Measurements from ENCODE around the gene TMEM101.
"Not testable (repeated sequence)": the region's sequence is repeated elsewhere in the genome, so short reads cannot be mapped to it uniquely, and the experiment has no call there.

Gene TMEM101

GRCh38 chr17:43972444-43973212, 42.1 kb downstream of the TMEM101 start:
- DNase-seq: not testable (repeated sequence)

GRCh38 chr17:43971436-43971835, 43.3 kb downstream of the TMEM101 start:
- not testable (repeated sequence) for DNase-seq

- DNase-seq: no peak
These were observed 44.4 kb downstream of the TMEM101 start for GRCh38 chr17:43970366-43970765.

GRCh38 chr17:43967251-43967875, 47.4 kb downstream of the TMEM101 start:
- DNase-seq: no peak

- no peak for DNase-seq
These were observed 48.5 kb downstream of the TMEM101 start for GRCh38 chr17:43966276-43966675.

- DNase-seq: no peak
These were observed 52.3 kb downstream of the TMEM101 start for GRCh38 chr17:43962479-43962878.

- DNase-seq: no peak
These were observed 52.8 kb downstream of the TMEM101 start for GRCh38 chr17:43961954-43962353.

GRCh38 chr17:43961292-43961691, 53.5 kb downstream of the TMEM101 start:
- DNase-seq: not testable (repeated sequence)
